Measurements from ENCODE around the gene ISG15.
"Not testable (repeated sequence)": the region's sequence is repeated elsewhere in the genome, so short reads cannot be mapped to it uniquely, and the experiment has no call there.

Gene ISG15

GRCh38 chr1:975896-976683, 37.2 kb upstream of the ISG15 start:
- no peak for DNase-seq

GRCh38 chr1:976791-977190, 36.5 kb upstream of the ISG15 start:
- DNase-seq: not testable (repeated sequence)

- no peak for DNase-seq
Observed at GRCh38 chr1:978069-978834, 35.0 kb upstream of the ISG15 start.

- DNase-seq: no peak
Observed at GRCh38 chr1:978835-979743, 34.2 kb upstream of the ISG15 start.

- DNase-seq: no peak
Observed at GRCh38 chr1:979744-980072, 33.6 kb upstream of the ISG15 start.

GRCh38 chr1:980137-980571, 33.1 kb upstream of the ISG15 start:
- no peak for DNase-seq

GRCh38 chr1:980602-981395, 32.5 kb upstream of the ISG15 start:
- no peak for DNase-seq

- DNase-seq: no peak
Observed at GRCh38 chr1:981491-981954, 31.8 kb upstream of the ISG15 start.

- DNase-seq: no peak
Observed at GRCh38 chr1:981955-982558, 31.2 kb upstream of the ISG15 start, which contains the start of gene PERM1. PERM1 (minus strand) TSS chr1:982093; CDS start chr1:981029, 1,064 bp downstream.

GRCh38 chr1:982765-983436, 30.4 kb upstream of the ISG15 start:
- DNase-seq: no peak

GRCh38 chr1:983798-984475, 29.4 kb upstream of the ISG15 start:
- DNase-seq: peak; percentile 61

GRCh38 chr1:984476-984814, 28.9 kb upstream of the ISG15 start:
- DNase-seq: no peak

- no peak for DNase-seq
Observed at GRCh38 chr1:985126-985525, 28.2 kb upstream of the ISG15 start.

GRCh38 chr1:988061-988460, 25.2 kb upstream of the ISG15 start:
- DNase-seq: not testable (repeated sequence)

GRCh38 chr1:991275-991674, 22.0 kb upstream of the ISG15 start:
- DNase-seq: not testable (repeated sequence)

GRCh38 chr1:991895-992294, 21.4 kb upstream of the ISG15 start:
- DNase-seq: no peak

GRCh38 chr1:992362-992761, 20.9 kb upstream of the ISG15 start:
- DNase-seq: no peak

- DNase-seq: no peak
Observed at GRCh38 chr1:993379-993995, 19.8 kb upstream of the ISG15 start.

- not testable (repeated sequence) for DNase-seq
Observed at GRCh38 chr1:994546-994945, 18.8 kb upstream of the ISG15 start.

Data from T-helper 9 cell (primary cell).